GOT3 (cell line): Measurements from ENCODE around the gene HOXC11.

Experiments
- DNase-seq: peaks from one replicate; lab custom pipeline; 2025; ENCODE audit warnings: mixed read lengths; lab: John Stamatoyannopoulos, UW

The HOXC11 gene

GRCh38 chr12:54009171-54010052 lies 36.5 kb downstream of the HOXC11 start:
- DNase-seq, result no peak

- DNase-seq, result no peak
Measured at GRCh38 chr12:54010053-54010971, 37.4 kb downstream of the HOXC11 start.

- DNase-seq, result no peak
Measured at GRCh38 chr12:54010972-54011664, 38.2 kb downstream of the HOXC11 start.

GRCh38 chr12:54011665-54012532 lies 39.0 kb downstream of the HOXC11 start:
- DNase-seq, result no peak

GRCh38 chr12:54012631-54013409 lies 39.9 kb downstream of the HOXC11 start:
- no peak for DNase-seq

GRCh38 chr12:54014377-54015017 lies 41.6 kb downstream of the HOXC11 start:
- no peak for DNase-seq

GRCh38 chr12:54015018-54015931 lies 42.3 kb downstream of the HOXC11 start:
- no peak for DNase-seq

- no peak for DNase-seq
Measured at GRCh38 chr12:54016051-54016450, 43.1 kb downstream of the HOXC11 start.

GRCh38 chr12:54016478-54016964 lies 43.6 kb downstream of the HOXC11 start:
- no peak for DNase-seq

GRCh38 chr12:54017027-54017788 lies 44.3 kb downstream of the HOXC11 start:
- no peak for DNase-seq

- peak; percentile 37 for DNase-seq
Measured at GRCh38 chr12:54017878-54018467, 45.0 kb downstream of the HOXC11 start.

GRCh38 chr12:54018468-54018984 lies 45.6 kb downstream of the HOXC11 start:
- no peak for DNase-seq

GRCh38 chr12:54019091-54019811 lies 46.3 kb downstream of the HOXC11 start:
- no peak for DNase-seq

- DNase-seq, result no peak
Measured at GRCh38 chr12:54019924-54020590, 47.1 kb downstream of the HOXC11 start.

- no peak for DNase-seq
Measured at GRCh38 chr12:54020591-54021405, 47.9 kb downstream of the HOXC11 start.
